ENCODE results near the gene FNTB. TPM values are rescaled to one million over a fixed set of nuclear protein-coding genes. Genes with fewer than 3 reads are reported as not detected.

FNTB gene, protein sequence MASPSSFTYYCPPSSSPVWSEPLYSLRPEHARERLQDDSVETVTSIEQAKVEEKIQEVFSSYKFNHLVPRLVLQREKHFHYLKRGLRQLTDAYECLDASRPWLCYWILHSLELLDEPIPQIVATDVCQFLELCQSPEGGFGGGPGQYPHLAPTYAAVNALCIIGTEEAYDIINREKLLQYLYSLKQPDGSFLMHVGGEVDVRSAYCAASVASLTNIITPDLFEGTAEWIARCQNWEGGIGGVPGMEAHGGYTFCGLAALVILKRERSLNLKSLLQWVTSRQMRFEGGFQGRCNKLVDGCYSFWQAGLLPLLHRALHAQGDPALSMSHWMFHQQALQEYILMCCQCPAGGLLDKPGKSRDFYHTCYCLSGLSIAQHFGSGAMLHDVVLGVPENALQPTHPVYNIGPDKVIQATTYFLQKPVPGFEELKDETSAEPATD
- 12.7 and 18.9 TPM in 2 replicates for total RNA-seq

DNA sequence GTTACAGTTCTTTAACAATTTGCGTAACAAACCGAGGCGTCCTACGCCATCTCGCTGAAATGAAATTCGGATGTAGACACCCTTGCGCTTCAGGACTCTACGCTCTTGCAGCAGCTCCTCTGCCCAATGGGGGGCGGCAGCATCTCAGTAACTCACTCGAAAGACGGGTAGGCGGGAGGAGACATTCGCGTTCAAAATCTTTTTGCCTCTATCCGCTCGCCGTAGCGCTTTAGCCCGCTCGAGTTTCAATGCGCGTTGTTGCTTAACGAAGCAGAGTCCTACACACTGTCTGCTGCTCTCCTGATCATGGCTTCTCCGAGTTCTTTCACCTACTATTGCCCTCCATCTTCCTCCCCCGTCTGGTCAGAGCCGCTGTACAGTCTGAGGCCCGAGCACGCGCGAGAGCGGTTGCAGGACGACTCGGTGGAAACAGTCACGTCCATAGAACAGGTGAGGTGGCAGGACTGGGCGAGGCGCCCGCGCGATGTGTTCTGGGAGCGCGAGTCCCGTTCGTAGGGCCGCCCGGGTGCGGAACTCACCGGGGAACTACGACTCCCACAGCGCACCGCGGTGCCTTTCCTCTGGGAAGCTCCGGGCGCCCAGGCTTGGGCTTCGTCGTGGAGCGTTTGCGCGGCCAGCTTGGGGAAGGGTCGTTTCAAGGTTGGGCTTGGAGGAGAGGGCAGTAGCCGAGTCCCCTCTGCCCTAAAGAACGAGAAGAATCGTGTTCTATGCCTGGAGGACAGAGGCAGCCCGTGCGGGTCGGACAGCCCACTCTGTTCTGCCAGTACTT, at the start of gene FNTB:
FNTB (plus strand) TSS at position 248 of the 790 bp plus-strand sequence; CDS start at position 307, 59 bp downstream.
- no peaks in the 10 kb centered on the region for H3K27me3 ChIP-seq (ENCODE audit: insufficient read depth, low read length)
- peak within 1 kb of the TSS; percentile 92 for H3K4me3 ChIP-seq (ENCODE audit: insufficient read depth, low read length)
- peak within 1 kb of the TSS; percentile 97 for H2AFZ ChIP-seq (ENCODE audit: low read length)
- peaks cover 14% of the 10 kb centered on the region for H3K4me1 ChIP-seq (ENCODE audit: insufficient read depth, low read length)
- TF ChIP-seq, protein P1, sequence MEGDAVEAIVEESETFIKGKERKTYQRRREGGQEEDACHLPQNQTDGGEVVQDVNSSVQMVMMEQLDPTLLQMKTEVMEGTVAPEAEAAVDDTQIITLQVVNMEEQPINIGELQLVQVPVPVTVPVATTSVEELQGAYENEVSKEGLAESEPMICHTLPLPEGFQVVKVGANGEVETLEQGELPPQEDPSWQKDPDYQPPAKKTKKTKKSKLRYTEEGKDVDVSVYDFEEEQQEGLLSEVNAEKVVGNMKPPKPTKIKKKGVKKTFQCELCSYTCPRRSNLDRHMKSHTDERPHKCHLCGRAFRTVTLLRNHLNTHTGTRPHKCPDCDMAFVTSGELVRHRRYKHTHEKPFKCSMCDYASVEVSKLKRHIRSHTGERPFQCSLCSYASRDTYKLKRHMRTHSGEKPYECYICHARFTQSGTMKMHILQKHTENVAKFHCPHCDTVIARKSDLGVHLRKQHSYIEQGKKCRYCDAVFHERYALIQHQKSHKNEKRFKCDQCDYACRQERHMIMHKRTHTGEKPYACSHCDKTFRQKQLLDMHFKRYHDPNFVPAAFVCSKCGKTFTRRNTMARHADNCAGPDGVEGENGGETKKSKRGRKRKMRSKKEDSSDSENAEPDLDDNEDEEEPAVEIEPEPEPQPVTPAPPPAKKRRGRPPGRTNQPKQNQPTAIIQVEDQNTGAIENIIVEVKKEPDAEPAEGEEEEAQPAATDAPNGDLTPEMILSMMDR (IDR thresholded peaks at IDR 0.05; ENCODE audit: extremely low read depth, low read depth, low read length) = peak; percentile 90
- DNase-seq (ENCODE audit: insufficient read length, low spot score, missing footprints) = peak; percentile 97
- no peaks in the 10 kb centered on the region for H3K36me3 ChIP-seq (ENCODE audit: insufficient read depth, low read length)
- H3K79me2 ChIP-seq (ENCODE audit: insufficient read depth, low read length) = peaks cover 40% of the 10 kb centered on the region
- H3K27ac ChIP-seq (ENCODE audit: low read depth, low read length) = peak within 1 kb of the TSS; percentile 80
- H3K9me3 ChIP-seq (ENCODE audit: low read depth, low read length) = no peaks in the 10 kb centered on the region
- peak within 1 kb of the TSS; percentile 96 for H3K4me2 ChIP-seq (ENCODE audit: insufficient read depth, low read length)
- no peaks in the 10 kb centered on the region for H4K20me1 ChIP-seq (ENCODE audit: insufficient read depth, low read length)

DNA sequence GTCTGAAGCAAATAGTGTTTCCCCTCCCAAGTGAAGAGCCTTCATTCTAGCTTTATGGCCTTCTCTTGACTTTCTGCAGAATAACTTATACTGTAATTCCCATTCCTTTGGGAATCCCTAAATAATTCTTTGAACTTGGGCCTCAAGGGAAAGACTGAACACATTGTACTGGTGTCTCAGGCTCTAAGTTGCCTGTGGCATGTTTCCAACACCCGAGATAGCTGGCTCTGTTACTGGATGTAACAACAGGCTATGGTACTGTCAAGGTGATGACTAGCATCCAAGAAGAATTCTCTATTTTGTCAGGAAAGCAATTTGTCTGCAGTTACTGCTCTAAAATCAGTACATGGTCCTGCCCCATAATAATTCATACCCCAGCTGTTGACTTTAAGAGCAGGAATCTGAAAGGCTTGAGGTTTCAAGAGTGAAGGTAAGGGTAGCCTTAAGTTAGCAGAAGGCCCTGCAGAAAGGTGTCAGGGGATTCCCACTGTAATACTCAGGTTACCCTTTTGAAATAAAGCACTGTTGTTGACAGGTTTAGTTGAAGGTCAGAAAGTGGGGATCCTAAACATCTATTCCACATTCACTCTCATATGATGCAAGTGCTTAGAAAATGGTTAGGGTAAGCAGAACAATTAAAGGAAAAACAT, 49.4 kb upstream of the FNTB start:
- no peak overlapping the region for H3K4me3 ChIP-seq (ENCODE audit: insufficient read depth, low read length)
- H3K4me1 ChIP-seq (ENCODE audit: insufficient read depth, low read length) = no peaks in the 10 kb centered on the region
- H3K27me3 ChIP-seq (ENCODE audit: insufficient read depth, low read length) = no peaks in the 10 kb centered on the region
- H3K79me2 ChIP-seq (ENCODE audit: insufficient read depth, low read length) = peaks cover 3% of the 10 kb centered on the region
- DNase-seq (ENCODE audit: insufficient read length, low spot score, missing footprints) = no peak
- TF ChIP-seq, protein P1 (IDR thresholded peaks at IDR 0.05; ENCODE audit: extremely low read depth, low read depth, low read length) = no peak
- H2AFZ ChIP-seq (ENCODE audit: low read length) = no peak overlapping the region
- H4K20me1 ChIP-seq (ENCODE audit: insufficient read depth, low read length) = peaks cover 15% of the 10 kb centered on the region
- peaks cover 25% of the 10 kb centered on the region for H3K36me3 ChIP-seq (ENCODE audit: insufficient read depth, low read length)
- no peaks in the 10 kb centered on the region for H3K9me3 ChIP-seq (ENCODE audit: low read depth, low read length)
- H3K4me2 ChIP-seq (ENCODE audit: insufficient read depth, low read length) = no peak overlapping the region
- H3K27ac ChIP-seq (ENCODE audit: low read depth, low read length) = no peak overlapping the region

DNA sequence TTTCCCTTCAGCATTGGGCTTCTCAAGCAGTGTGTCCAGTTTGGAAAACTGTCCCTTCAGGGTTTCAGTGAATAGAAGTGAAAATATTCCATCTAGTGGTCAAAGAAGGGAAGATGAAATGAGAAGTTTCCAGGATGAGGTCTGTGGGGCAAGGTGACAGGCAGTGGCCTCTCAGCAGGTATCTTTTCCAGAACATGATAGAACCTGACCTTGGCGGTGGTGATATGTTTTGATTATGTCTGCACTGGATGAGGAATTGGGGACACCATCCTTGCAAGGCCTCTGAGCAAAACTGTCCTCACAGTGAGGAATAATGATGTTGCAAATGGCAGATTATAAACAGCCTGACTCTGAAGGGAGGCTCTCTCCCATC, 48.9 kb upstream of the FNTB start:
- Histone ChIP-seq H3K79me2 (ENCODE audit: insufficient read depth, low read length) (peaks cover 2% of the 10 kb centered on the region), H3K4me1 (ENCODE audit: insufficient read depth, low read length) (no peaks in the 10 kb centered on the region), H3K27ac (ENCODE audit: low read depth, low read length) (no peak overlapping the region), H2AFZ (ENCODE audit: low read length) (no peak overlapping the region), H3K9me3 (ENCODE audit: low read depth, low read length) (no peaks in the 10 kb centered on the region), H3K27me3 (ENCODE audit: insufficient read depth, low read length) (no peaks in the 10 kb centered on the region), H3K4me3 (ENCODE audit: insufficient read depth, low read length) (no peak overlapping the region), H3K36me3 (ENCODE audit: insufficient read depth, low read length) (peaks cover 20% of the 10 kb centered on the region), H4K20me1 (ENCODE audit: insufficient read depth, low read length) (peaks cover 15% of the 10 kb centered on the region), H3K4me2 (ENCODE audit: insufficient read depth, low read length) (no peak overlapping the region)
- no peak for DNase-seq (ENCODE audit: insufficient read length, low spot score, missing footprints)
- TF ChIP-seq, protein P1 (IDR thresholded peaks at IDR 0.05; ENCODE audit: extremely low read depth, low read depth, low read length) = peak; percentile 45
